IPS DF 4.7 (cell line): Measurements from ENCODE around the gene IFI44.

Experiments used
- DNase-seq: peaks from one replicate; pipeline ENCODE4 v3.0.0-alpha.2; 2013; ENCODE audit warnings: low spot score; ENCODE audit errors: extremely low read depth

The IFI44 gene

GRCh38 chr1:78649628-78650027 lies at the start of gene IFI44:
IFI44 (plus strand) TSS chr1:78649831; CDS start chr1:78650196, 365 bp downstream.
- no peak for DNase-seq

- no peak for DNase-seq
Observed at GRCh38 chr1:78601068-78601467, 48.6 kb upstream of the IFI44 start.

- no peak for DNase-seq
Observed at GRCh38 chr1:78603206-78603605, 46.4 kb upstream of the IFI44 start.

GRCh38 chr1:78604643-78605042 lies 45.0 kb upstream of the IFI44 start:
- DNase-seq, result no peak

- no peak for DNase-seq
Observed at GRCh38 chr1:78606274-78606673, 43.4 kb upstream of the IFI44 start.

- no peak for DNase-seq
Observed at GRCh38 chr1:78607334-78607927, 42.2 kb upstream of the IFI44 start.

GRCh38 chr1:78607944-78608343 lies 41.7 kb upstream of the IFI44 start:
- DNase-seq, result no peak

- DNase-seq, result peak; percentile 60
Observed at GRCh38 chr1:78617615-78618026, 32.0 kb upstream of the IFI44 start.

GRCh38 chr1:78619032-78619431 lies 30.6 kb upstream of the IFI44 start:
- no peak for DNase-seq

- no peak for DNase-seq
Observed at GRCh38 chr1:78619446-78619802, 30.2 kb upstream of the IFI44 start.

- no peak for DNase-seq
Observed at GRCh38 chr1:78619803-78620579, 29.6 kb upstream of the IFI44 start, which contains the start of gene IFI44L. IFI44L (plus strand) TSS chr1:78620448; CDS start chr1:78627916, 7,468 bp downstream.

GRCh38 chr1:78620666-78621065 lies 29.0 kb upstream of the IFI44 start:
- no peak for DNase-seq

- no peak for DNase-seq
Observed at GRCh38 chr1:78622548-78622947, 27.1 kb upstream of the IFI44 start.

- no peak for DNase-seq
Observed at GRCh38 chr1:78624035-78624434, 25.6 kb upstream of the IFI44 start.

GRCh38 chr1:78627321-78627720 lies 22.3 kb upstream of the IFI44 start:
- DNase-seq, result no peak

GRCh38 chr1:78630600-78630999 lies 19.0 kb upstream of the IFI44 start:
- DNase-seq, result no peak

GRCh38 chr1:78633209-78633608 lies 16.4 kb upstream of the IFI44 start:
- DNase-seq, result no peak

- no peak for DNase-seq
Observed at GRCh38 chr1:78640462-78640861, 9.2 kb upstream of the IFI44 start.

- DNase-seq, result no peak
Observed at GRCh38 chr1:78641558-78641957, 8.1 kb upstream of the IFI44 start.

GRCh38 chr1:78645723-78646122 lies 3.9 kb upstream of the IFI44 start:
- DNase-seq, result no peak

- DNase-seq, result no peak
Observed at GRCh38 chr1:78647238-78647637, 2.4 kb upstream of the IFI44 start.

- DNase-seq, result no peak
Observed at GRCh38 chr1:78650114-78650660, 556 bp downstream of the IFI44 start.

- no peak for DNase-seq
Observed at GRCh38 chr1:78651241-78651640, 1.6 kb downstream of the IFI44 start.
